Measurements from ENCODE around the gene ADM5. TPM values are rescaled to one million over a fixed set of nuclear protein-coding genes. Genes with fewer than 3 reads are reported as not detected.

Gene ADM5
- total RNA-seq, 1 donor from 2014 or later, result 10.4 TPM

DNA sequence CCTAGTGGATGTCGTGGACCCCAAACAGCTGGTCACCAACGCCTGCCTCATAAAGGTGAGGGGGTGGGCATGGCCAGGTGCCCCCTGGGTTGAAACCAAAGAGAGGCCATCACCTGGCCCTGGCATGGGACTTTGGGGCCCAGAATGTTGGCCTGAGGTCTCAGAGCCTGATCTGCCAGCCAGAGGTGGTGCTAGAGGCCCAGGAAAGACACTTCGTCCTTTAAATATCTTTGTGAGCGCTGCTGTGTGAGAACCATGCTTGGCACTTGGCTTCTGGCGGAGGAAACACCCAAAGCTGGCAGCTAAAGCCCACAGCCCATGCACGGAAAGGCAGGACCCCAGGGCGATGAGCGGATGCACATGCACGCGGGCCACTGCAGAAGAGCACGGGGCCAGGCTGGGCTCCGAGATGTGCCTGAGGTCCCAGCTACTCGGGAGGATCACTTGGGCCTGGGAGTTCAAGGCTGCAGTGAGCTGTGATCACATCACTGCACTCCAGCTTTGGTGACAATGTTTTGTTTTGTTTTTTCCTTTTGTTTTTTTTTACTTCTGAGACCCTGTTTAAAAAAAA lies 4.3 kb upstream of the ADM5 start:
- peaks cover 16% of the 10 kb centered on the region for H3K4me1 Mint-ChIP-seq
- peaks cover 22% of the 10 kb centered on the region for H3K36me3 Mint-ChIP-seq
- no peak overlapping the region for H3K27ac Mint-ChIP-seq
- no peak for TF ChIP-seq CTCF (IDR thresholded peaks at IDR 0.05; ENCODE audit: unreplicated experiment)
- no peak overlapping the region for H3K4me3 Mint-ChIP-seq
- no peaks in the 10 kb centered on the region for H3K9me3 Mint-ChIP-seq
- no peak for DNase-seq (ENCODE audit: low spot score in 2 of 2, unreplicated experiment in 2 of 2)
- H3K27me3 Mint-ChIP-seq (ENCODE audit: low read depth), result peaks cover 4% of the 10 kb centered on the region

- H3K9me3 Mint-ChIP-seq, result no peaks in the 10 kb centered on the region
- H3K36me3 Mint-ChIP-seq, result peaks cover 21% of the 10 kb centered on the region
- peaks cover 6% of the 10 kb centered on the region for H3K27me3 Mint-ChIP-seq (ENCODE audit: low read depth)
- H3K27ac Mint-ChIP-seq, result no peak overlapping the region
- DNase-seq (ENCODE audit: low spot score in 2 of 2, unreplicated experiment in 2 of 2), result no peak
- no peak for TF ChIP-seq CTCF (IDR thresholded peaks at IDR 0.05; ENCODE audit: unreplicated experiment)
- no peak overlapping the region for H3K4me3 Mint-ChIP-seq
- H3K4me1 Mint-ChIP-seq, result peaks cover 14% of the 10 kb centered on the region
Measured at GRCh38 chr19:49685845-49686332, 3.5 kb upstream of the ADM5 start.

DNA sequence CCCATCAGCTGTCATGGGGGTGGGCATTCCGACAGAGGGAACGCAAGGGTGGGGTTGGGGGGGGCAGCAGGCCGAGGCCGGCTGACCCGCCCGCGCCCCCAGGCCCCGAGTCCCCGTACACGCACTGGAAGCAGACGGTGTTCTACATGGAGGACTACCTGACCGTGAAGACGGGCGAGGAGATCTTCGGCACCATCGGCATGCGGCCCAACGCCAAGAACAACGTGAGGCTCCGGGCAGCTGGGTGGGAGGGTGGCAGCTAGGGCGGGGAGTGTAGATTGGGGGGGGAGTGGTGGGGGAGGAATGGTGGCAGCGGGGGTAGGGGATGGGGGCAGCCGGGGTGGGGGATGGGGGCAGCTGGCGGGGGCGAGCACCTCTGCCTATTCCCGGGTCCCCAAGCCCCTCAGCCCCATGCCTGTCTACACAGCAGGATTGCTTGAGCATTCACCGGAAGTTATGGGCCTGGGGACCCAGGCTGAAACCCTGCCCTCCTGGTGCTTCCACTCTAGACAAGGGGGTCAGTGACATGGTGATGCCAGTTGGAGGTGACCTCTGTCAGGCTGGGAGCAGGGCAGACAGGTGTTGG lies 2.8 kb upstream of the ADM5 start:
- H3K36me3 Mint-ChIP-seq, result peaks cover 21% of the 10 kb centered on the region
- no peak for DNase-seq (ENCODE audit: low spot score in 2 of 2, unreplicated experiment in 2 of 2)
- no peak for TF ChIP-seq CTCF (IDR thresholded peaks at IDR 0.05; ENCODE audit: unreplicated experiment)
- H3K4me1 Mint-ChIP-seq, result peaks cover 21% of the 10 kb centered on the region
- H3K27me3 Mint-ChIP-seq (ENCODE audit: low read depth), result peaks cover 6% of the 10 kb centered on the region
- no peaks in the 10 kb centered on the region for H3K9me3 Mint-ChIP-seq
- H3K27ac Mint-ChIP-seq, result no peak overlapping the region
- H3K4me3 Mint-ChIP-seq, result no peak overlapping the region

DNA sequence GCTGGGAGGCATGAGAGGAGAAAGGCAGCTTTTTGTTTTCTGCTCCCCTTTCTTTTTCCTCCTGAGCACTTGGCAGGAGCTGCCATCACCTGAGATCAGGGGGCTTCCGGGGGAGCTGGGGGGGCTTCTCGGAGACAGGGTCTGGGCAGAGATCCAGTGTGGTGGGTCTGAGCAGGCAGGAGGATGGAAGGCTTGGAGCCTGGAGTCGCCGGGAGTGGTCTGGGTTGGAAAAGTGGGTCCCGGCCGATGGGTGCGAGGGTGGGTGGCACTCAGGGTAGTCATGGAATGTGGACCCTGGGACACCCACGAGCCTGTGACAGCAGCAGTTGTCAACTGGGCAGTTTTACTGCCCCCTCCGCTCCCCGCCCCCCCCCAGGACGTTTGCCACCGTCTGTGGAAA lies 2.2 kb upstream of the ADM5 start:
- peaks cover 21% of the 10 kb centered on the region for H3K36me3 Mint-ChIP-seq
- H3K27ac Mint-ChIP-seq, result no peak overlapping the region
- H3K9me3 Mint-ChIP-seq, result no peaks in the 10 kb centered on the region
- H3K27me3 Mint-ChIP-seq (ENCODE audit: low read depth), result peaks cover 6% of the 10 kb centered on the region
- no peak for DNase-seq (ENCODE audit: low spot score in 2 of 2, unreplicated experiment in 2 of 2)
- peaks cover 22% of the 10 kb centered on the region for H3K4me1 Mint-ChIP-seq
- no peak overlapping the region for H3K4me3 Mint-ChIP-seq
- no peak for TF ChIP-seq CTCF (IDR thresholded peaks at IDR 0.05; ENCODE audit: unreplicated experiment)

DNA sequence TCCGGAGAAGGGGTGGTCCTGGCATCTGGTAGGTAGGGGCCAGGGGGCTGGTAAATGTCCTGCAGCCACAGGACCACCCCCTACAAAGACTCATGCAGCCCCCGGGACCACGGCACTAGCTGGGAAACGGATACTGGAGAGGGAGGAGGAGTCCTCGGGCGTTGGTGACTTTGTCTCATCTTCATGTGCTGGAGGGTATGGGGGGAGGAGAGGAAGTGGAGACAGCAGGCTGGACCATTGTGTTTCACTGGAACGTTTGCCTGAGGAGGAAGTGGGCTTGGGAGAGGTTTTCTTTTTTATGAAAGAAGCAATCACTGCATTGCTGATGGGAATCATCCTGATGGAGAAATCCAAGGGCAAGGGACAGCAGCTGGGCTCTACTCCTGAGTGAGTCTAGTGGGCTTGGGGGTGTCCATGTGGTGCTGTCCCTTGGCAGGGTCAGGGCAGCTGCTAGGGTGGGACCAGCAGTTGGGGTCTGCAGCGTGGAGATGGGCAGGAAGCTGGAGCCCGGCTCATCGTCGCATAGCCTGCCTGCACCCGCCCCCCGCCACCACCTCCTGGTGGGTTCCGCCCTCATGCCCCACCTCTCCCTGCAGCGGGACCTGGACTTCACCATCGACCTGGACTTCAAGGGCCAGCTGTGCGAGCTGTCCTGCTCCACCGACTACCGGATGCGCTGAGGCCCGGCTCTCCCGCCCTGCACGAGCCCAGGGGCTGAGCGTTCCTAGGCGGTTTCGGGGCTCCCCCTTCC lies 1.7 kb upstream of the ADM5 start:
- no peak for DNase-seq (ENCODE audit: low spot score in 2 of 2, unreplicated experiment in 2 of 2)
- peak overlapping the region; percentile 54 for H3K27ac Mint-ChIP-seq
- no peak overlapping the region for H3K4me3 Mint-ChIP-seq
- H3K9me3 Mint-ChIP-seq, result no peaks in the 10 kb centered on the region
- H3K4me1 Mint-ChIP-seq, result peaks cover 22% of the 10 kb centered on the region
- H3K36me3 Mint-ChIP-seq, result peaks cover 17% of the 10 kb centered on the region
- peaks cover 6% of the 10 kb centered on the region for H3K27me3 Mint-ChIP-seq (ENCODE audit: low read depth)
- no peak for TF ChIP-seq CTCF (IDR thresholded peaks at IDR 0.05; ENCODE audit: unreplicated experiment)
